GM12865 (cell line): Measurements from ENCODE around the gene DZIP1L.

Source experiments
- DNase-seq: peaks from one replicate; pipeline ENCODE4 v3.0.0; 2010; ENCODE audit warnings: low read depth
- H3K4me3 ChIP-seq: 2 replicates; pipeline ENCODE4 v1.5.1; 2011; ENCODE audit warnings: mild to moderate bottlenecking, low read depth, low read length, control low read depth
- TF ChIP-seq, protein P1 (sequence below): IDR thresholded peaks from 2 replicates; pipeline ENCODE4 v1.5.1; 2011; ENCODE audit warnings: low read length, control low read depth, low read depth, inconsistent platforms; ENCODE audit not compliant: insufficient read depth; ENCODE audit errors: missing control alignments

The DZIP1L gene

DNA sequence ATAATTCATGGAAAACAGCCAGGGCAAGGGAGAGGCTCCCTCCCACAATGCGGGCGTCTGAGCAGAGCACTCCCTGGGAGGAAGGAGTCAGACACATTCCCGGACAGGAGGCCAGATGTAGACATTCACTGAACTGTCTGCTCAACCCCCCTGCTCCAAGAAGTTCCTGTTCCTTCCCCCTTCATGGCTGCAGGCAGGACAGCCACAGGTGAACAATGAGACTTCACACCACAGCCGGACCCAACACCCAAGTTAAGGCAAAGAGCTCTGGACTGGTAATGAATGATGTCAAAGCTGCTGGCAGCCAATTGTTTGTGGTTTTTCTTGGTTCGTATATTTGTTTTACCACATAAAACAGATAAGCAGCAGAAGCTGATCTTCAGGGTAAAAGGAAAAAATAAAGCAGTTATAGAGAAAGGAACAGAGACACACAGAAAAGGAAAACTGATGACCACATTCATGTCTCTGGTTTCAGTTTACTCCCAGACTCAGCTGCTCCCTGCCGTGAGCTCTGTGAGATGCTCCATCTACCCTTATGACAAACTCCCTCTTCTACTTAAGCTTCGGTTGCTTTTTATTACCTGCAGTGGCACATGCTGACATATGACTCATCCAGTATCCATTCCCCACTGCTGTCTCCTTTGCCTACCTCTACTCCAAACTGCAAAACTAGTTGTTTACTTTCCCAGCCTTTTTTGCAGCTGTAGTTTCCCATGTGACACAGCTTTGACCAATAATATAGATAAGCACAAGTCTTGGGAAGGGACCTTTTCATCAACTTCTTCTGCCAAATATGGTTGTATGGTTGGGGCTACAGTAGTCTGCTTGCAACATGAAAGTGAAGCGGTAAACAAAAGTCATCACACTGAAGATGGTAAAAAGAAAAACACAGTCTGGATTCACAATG lies 33.1 kb downstream of the DZIP1L start:
- TF ChIP-seq, protein P1, sequence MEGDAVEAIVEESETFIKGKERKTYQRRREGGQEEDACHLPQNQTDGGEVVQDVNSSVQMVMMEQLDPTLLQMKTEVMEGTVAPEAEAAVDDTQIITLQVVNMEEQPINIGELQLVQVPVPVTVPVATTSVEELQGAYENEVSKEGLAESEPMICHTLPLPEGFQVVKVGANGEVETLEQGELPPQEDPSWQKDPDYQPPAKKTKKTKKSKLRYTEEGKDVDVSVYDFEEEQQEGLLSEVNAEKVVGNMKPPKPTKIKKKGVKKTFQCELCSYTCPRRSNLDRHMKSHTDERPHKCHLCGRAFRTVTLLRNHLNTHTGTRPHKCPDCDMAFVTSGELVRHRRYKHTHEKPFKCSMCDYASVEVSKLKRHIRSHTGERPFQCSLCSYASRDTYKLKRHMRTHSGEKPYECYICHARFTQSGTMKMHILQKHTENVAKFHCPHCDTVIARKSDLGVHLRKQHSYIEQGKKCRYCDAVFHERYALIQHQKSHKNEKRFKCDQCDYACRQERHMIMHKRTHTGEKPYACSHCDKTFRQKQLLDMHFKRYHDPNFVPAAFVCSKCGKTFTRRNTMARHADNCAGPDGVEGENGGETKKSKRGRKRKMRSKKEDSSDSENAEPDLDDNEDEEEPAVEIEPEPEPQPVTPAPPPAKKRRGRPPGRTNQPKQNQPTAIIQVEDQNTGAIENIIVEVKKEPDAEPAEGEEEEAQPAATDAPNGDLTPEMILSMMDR, result no peak
- DNase-seq, result peak; percentile 63
- H3K4me3 ChIP-seq, result no peak overlapping the region

DNA sequence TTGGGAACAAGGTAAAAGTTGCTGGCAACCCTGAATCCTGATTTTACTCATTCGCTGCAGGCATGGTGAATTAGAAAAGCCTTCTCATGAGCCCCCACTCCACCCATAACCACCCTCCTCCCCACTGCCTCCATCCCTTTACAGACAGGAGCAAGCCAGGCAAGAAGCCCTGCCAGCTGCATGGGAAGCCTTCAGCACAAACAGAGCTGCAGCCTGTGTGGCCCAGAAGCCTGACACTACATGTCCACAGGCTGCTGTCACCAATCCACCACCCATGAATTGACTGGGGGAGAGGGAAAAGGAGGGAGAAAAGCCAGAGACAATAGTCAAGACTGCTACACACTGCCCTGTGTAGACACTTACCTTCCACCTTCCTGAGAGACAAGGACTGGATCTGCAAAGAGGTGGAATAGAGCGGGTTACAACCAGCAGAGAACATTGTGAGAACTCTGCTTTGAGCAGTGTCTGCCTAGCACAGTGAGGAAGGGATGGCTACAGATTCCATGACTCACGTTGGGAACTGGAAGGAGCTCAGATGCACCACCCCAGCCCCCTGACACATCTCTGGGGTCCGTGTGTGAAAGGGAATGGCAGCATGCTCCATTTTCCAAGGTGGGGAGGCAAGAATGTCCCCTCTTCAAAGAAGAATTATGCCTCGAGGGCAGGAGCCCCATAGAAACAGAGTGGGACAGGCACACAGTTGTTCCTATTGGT lies 33.9 kb downstream of the DZIP1L start:
- no peak for DNase-seq
- no peak overlapping the region for H3K4me3 ChIP-seq
- TF ChIP-seq, protein P1, result no peak

DNA sequence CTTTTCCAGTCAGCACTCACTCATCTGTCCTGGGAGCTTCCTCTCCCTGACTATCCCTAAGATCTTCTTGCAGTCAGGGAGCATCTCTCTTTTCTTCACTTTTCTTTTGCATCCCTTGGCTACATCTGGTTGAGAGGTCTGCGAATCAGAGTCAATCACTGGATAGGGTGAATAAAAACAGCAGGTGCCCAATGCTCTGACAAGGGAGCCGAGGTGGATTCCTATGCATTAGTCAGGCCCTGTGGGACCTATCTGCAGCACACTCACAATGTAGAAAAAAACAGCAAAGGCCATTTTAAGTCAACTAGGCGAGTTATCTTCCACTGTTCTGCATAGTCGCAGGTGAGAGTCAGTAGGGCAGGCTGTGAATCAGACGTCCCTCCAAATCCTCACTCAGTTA lies 35.5 kb downstream of the DZIP1L start:
- no peak overlapping the region for H3K4me3 ChIP-seq
- TF ChIP-seq, protein P1, result no peak
- no peak for DNase-seq

DNA sequence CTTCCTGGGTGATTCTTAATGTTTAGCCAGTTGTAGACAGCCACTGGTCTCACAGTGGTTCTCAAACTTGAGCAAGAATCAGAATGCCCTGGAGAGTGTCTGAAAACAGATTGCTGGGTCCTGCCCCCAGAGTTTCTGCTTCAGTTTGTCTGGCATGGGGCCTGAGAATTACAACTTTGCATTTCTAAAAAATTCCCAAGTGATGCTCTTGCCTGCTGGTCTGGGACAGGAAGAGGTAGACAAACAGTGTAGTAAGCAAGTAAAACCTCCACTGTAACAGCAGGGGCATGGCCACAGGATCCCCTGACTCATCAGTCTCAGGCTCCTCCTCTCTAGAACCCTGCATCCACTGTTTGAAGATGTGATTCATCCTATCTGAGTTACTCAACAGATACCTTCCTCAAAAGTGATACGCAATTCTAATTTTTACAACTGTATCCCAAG lies 36.5 kb downstream of the DZIP1L start:
- TF ChIP-seq, protein P1, result no peak
- DNase-seq, result no peak
- H3K4me3 ChIP-seq, result no peak overlapping the region

DNA sequence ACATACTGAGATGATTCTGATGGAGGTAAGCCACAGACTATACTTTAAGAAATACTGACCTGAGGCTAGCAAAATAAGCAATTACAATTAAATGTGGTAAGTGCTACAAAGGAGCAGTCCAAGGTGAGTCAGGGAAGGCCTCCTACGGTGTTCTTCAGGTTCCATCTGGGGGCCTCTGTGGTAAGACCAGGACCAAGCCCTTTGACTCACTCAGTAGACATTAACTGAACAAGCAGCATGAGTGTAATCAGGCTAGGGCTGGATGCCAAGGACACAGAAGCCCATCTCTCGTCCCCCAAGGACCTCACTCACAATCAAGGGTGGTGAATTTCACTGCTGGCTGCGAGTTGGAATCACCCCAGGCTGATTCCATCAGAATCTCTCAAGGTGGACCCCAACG lies 37.3 kb downstream of the DZIP1L start:
- TF ChIP-seq, protein P1, result no peak
- DNase-seq, result no peak
- no peak overlapping the region for H3K4me3 ChIP-seq

DNA sequence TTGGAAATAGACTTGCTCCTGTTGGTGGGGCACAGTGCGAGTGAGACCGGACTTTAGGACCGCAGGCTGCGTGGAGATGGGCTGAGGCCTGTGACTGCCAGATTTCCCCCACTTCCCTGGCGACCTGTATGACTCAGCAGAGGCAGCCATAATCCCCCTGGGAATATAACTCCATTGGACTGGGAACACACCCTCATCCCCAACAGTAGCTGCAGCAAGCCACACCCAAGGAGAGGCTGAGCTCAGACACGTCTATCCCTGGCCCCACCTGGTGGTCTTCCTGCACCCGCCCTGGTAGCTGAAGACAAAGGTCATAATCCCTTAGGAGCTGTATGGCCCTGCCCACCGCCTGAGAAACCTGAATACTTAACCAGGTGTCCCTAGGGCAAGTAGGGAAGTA lies 42.6 kb downstream of the DZIP1L start:
- no peak overlapping the region for H3K4me3 ChIP-seq
- no peak for DNase-seq
- TF ChIP-seq, protein P1, result no peak

DNA sequence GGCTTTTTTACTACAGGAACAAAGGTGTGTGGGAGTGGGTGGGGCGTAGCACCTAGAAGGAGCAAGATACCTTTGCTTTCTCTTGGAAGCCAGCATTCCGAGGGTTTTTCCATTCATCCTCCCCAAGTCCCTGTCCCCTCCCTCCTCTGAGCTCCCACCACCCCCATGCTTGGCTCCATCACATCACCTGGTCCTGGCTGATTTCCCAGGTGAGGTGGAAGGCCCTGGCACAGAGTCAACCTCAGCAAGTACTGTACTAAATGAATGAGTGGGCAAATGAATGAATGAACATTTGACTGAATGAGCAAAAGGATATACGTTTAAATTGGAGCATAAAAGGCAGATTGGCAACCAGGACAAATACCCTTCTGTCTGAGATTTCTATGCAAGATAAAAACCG lies 45.4 kb downstream of the DZIP1L start:
- DNase-seq, result no peak
- H3K4me3 ChIP-seq, result no peak overlapping the region
- TF ChIP-seq, protein P1, result no peak
